Nephron (organoid): ENCODE results near the gene GBX2.

ENCODE experiments used
- H3K27ac Mint-ChIP-seq, 3 experiments: 2 replicates each; pipeline ENCODE4 v1.8.0; 2020; ENCODE audit warnings: mixed read lengths in 3 of 3, mild to moderate bottlenecking in 2 of 3, moderate library complexity in 1 of 3
- H3K27me3 Mint-ChIP-seq: 2 replicates; pipeline ENCODE4 v1.8.0; 2021; ENCODE audit warnings: low read depth, mild to moderate bottlenecking, moderate library complexity, mixed read lengths
- H3K36me3 Mint-ChIP-seq: 2 replicates; pipeline ENCODE4 v1.8.0; 2020; ENCODE audit warnings: low read depth, mixed read lengths
- H3K4me1 Mint-ChIP-seq: 2 replicates; pipeline ENCODE4 v1.8.0; 2020; ENCODE audit warnings: mixed read lengths
- H3K4me3 Mint-ChIP-seq, 3 experiments: 2 replicates each; pipeline ENCODE4 v1.8.0; 2020; ENCODE audit warnings: mild to moderate bottlenecking in 3 of 3, mixed read lengths in 3 of 3, moderate library complexity in 2 of 3
- H3K9me3 Mint-ChIP-seq: 2 replicates; pipeline ENCODE4 v1.8.0; 2020; ENCODE audit warnings: mixed read lengths
- TF ChIP-seq, protein P1 (sequence below), 3 experiments: fragments of 200-600 bp; sonication (generic); IDR thresholded peaks; one replicate each; pipeline ENCODE4 v1.5.0; 2021; ENCODE audit warnings: antibody characterized with exemption in 3 of 3; ENCODE audit not compliant: unreplicated experiment in 3 of 3

The GBX2 gene

GRCh38 chr2:236169741-236170589 is 1.8 kb upstream of the GBX2 start:
- Mint-ChIP-seq H3K9me3 (no peaks in the 10 kb centered on the region), H3K27me3 (peaks cover 96% of the 10 kb centered on the region), H3K4me1 (peaks cover 45% of the 10 kb centered on the region), H3K4me3 (peak overlapping the region; percentile 44 to 68 (median 55)), H3K27ac (no peak overlapping the region), H3K36me3 (no peaks in the 10 kb centered on the region)
- TF ChIP-seq, protein P1, sequence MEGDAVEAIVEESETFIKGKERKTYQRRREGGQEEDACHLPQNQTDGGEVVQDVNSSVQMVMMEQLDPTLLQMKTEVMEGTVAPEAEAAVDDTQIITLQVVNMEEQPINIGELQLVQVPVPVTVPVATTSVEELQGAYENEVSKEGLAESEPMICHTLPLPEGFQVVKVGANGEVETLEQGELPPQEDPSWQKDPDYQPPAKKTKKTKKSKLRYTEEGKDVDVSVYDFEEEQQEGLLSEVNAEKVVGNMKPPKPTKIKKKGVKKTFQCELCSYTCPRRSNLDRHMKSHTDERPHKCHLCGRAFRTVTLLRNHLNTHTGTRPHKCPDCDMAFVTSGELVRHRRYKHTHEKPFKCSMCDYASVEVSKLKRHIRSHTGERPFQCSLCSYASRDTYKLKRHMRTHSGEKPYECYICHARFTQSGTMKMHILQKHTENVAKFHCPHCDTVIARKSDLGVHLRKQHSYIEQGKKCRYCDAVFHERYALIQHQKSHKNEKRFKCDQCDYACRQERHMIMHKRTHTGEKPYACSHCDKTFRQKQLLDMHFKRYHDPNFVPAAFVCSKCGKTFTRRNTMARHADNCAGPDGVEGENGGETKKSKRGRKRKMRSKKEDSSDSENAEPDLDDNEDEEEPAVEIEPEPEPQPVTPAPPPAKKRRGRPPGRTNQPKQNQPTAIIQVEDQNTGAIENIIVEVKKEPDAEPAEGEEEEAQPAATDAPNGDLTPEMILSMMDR (IDR thresholded peaks at IDR 0.05; ENCODE audit: unreplicated experiment in 3 of 3), result no peak

- no peaks in the 10 kb centered on the region for H3K36me3 Mint-ChIP-seq
- peaks cover 47% of the 10 kb centered on the region for H3K4me1 Mint-ChIP-seq
- peaks cover 96% of the 10 kb centered on the region for H3K27me3 Mint-ChIP-seq
- H3K4me3 Mint-ChIP-seq, result peak overlapping the region; percentile 44 to 70 (median 68)
- TF ChIP-seq, protein P1 (IDR thresholded peaks at IDR 0.05; ENCODE audit: unreplicated experiment in 3 of 3), result no peak
- H3K27ac Mint-ChIP-seq, result no peak overlapping the region
- no peaks in the 10 kb centered on the region for H3K9me3 Mint-ChIP-seq
Observed at GRCh38 chr2:236169151-236169721, 1.1 kb upstream of the GBX2 start.

- Mint-ChIP-seq H3K4me1 (peaks cover 46% of the 10 kb centered on the region), H3K9me3 (no peaks in the 10 kb centered on the region), H3K4me3 (peak overlapping the region in 2 of 3 experiments; percentile 43 to 70), H3K27ac (no peak overlapping the region), H3K27me3 (peaks cover 94% of the 10 kb centered on the region), H3K36me3 (no peaks in the 10 kb centered on the region)
- TF ChIP-seq, protein P1 (IDR thresholded peaks at IDR 0.05; ENCODE audit: unreplicated experiment in 3 of 3), result peak; percentile 9 to 28 (median 27)
Observed at GRCh38 chr2:236167297-236168109, 683 bp downstream of the GBX2 start.

GRCh38 chr2:236166796-236167296 is 1.3 kb downstream of the GBX2 start:
- H3K4me1 Mint-ChIP-seq, result peaks cover 42% of the 10 kb centered on the region
- H3K27ac Mint-ChIP-seq, result no peak overlapping the region
- H3K36me3 Mint-ChIP-seq, result no peaks in the 10 kb centered on the region
- TF ChIP-seq, protein P1 (IDR thresholded peaks at IDR 0.05; ENCODE audit: unreplicated experiment in 3 of 3), result no peak
- H3K27me3 Mint-ChIP-seq, result peaks cover 94% of the 10 kb centered on the region
- H3K4me3 Mint-ChIP-seq, result peak overlapping the region; percentile 72 to 81 (median 77)
- H3K9me3 Mint-ChIP-seq, result no peaks in the 10 kb centered on the region

- H3K27me3 Mint-ChIP-seq, result peaks cover 94% of the 10 kb centered on the region
- peak overlapping the region; percentile 72 to 81 (median 77) for H3K4me3 Mint-ChIP-seq
- no peaks in the 10 kb centered on the region for H3K36me3 Mint-ChIP-seq
- peaks cover 41% of the 10 kb centered on the region for H3K4me1 Mint-ChIP-seq
- H3K9me3 Mint-ChIP-seq, result no peaks in the 10 kb centered on the region
- no peak overlapping the region for H3K27ac Mint-ChIP-seq
- TF ChIP-seq, protein P1 (IDR thresholded peaks at IDR 0.05; ENCODE audit: unreplicated experiment in 3 of 3), result no peak
Observed at GRCh38 chr2:236165842-236166795, 2.1 kb downstream of the GBX2 start.
